Kidney (tissue), 14 donors: ENCODE results near the gene CFDP1. TPM values are rescaled to one million over a fixed set of nuclear protein-coding genes. Genes with fewer than 3 reads are reported as not detected.
"Not testable (repeated sequence)": the region's sequence is repeated elsewhere in the genome, so short reads cannot be mapped to it uniquely, and the experiment has no call there.

Experiments
- DNase-seq, 5 donors: peaks; one replicate each; pipeline ENCODE4 v3.0.0-alpha.2; 2013 to 2020
- FAIRE-seq: peaks from 2 replicates; lab custom pipeline; 2012; peaks lifted over from hg19 to GRCh38; lab: Jason Lieb, UNC
- H3K27ac ChIP-seq, 2 donors: one replicate each; pipeline ENCODE4 v1.7.0; 2013; ENCODE audit warnings: low read depth in 2 of 2, low read length in 2 of 2, inconsistent platforms in 1 of 2
- H3K27me3 ChIP-seq: one replicate; pipeline ENCODE4 v1.7.1; 2013; ENCODE audit warnings: low read length, inconsistent platforms; ENCODE audit not compliant: control insufficient read depth, insufficient read depth
- H3K36me3 ChIP-seq, 3 donors: one replicate each; pipeline versions ENCODE4 v1.7.0 to v1.7.1; 2013; ENCODE audit warnings: low read length in 3 of 3, control low read depth in 1 of 3, inconsistent platforms in 1 of 3; ENCODE audit not compliant: insufficient read depth in 3 of 3, control insufficient read depth in 2 of 3
- H3K4me1 ChIP-seq, 3 donors: one replicate each; pipeline versions ENCODE4 v1.7.0 to v1.7.1; 2013; ENCODE audit warnings: low read length in 3 of 3, inconsistent platforms in 1 of 3, low read depth in 1 of 3; ENCODE audit not compliant: control insufficient read depth in 2 of 3, insufficient read depth in 2 of 3
- H3K4me3 ChIP-seq, 3 donors: one replicate each; pipeline versions ENCODE4 v1.7.0 to v1.8.1; 2013; ENCODE audit warnings: low read length in 3 of 3, control low read depth in 1 of 3, inconsistent platforms in 1 of 3
- H3K9ac ChIP-seq, 3 donors: one replicate each; pipeline versions ENCODE4 v1.7.0 to v1.7.1; 2013; ENCODE audit warnings: low read length in 3 of 3, control low read depth in 1 of 3, inconsistent platforms in 1 of 3
- H3K9me3 ChIP-seq, 3 donors: one replicate each; pipeline versions ENCODE4 v1.7.0 to v1.7.1; 2013; ENCODE audit warnings: low read length in 3 of 3, control low read depth in 1 of 3, inconsistent platforms in 1 of 3; ENCODE audit not compliant: control insufficient read depth in 2 of 3, insufficient read depth in 1 of 3
- intact Hi-C: fragments of 100-400 bp; cut with DNase I; formaldehyde crosslinking; loops from one replicate; pipeline ENCODE4 v1.11.1; 2022
- polyA plus RNA-seq: library from polyadenylated mRNA; stranded (reverse); fragments of 350-450 nt; fragmentation: Illumina TruSeq; extraction: RNeasy Lipid Tissue Mini Kit (QIAGEN cat#74804); gene quantifications from one replicate; pipeline ENCODE4 v1.2.3, GENCODE V29; 2014; ENCODE audit warnings: low read depth, low replicate concordance; ENCODE audit not compliant: insufficient read depth
- total RNA-seq: library from RNA; stranded (reverse); fragmentation: NEBNext Ultra II Directional; extraction: Animal tissue kit (Norgen Biotek cat#: 25700); gene quantifications from one replicate; pipeline ENCODE4 v1.2.1, GENCODE V29; 2021
- TF ChIP-seq, protein P1 (sequence below): IDR thresholded peaks from 3 replicates; pipeline ENCODE4 v1.5.1; 2012; ENCODE audit warnings: mild to moderate bottlenecking, moderate library complexity, borderline replicate concordance; ENCODE audit not compliant: insufficient read depth; ENCODE audit errors: extremely low read depth
- donor health status: control.
- donor health status: control.
- donor health status: control.
- donor health status: control.
- donor health status: control.
- donor health status: DM: yes; HTN: yes; CAD: no.
- donor health status: Normal renal cell carcinoma (clear cell type).

CFDP1 gene
- total and polyA plus RNA-seq, 2 donors from 2014 or later, result 53.5 to 148 TPM

DNA sequence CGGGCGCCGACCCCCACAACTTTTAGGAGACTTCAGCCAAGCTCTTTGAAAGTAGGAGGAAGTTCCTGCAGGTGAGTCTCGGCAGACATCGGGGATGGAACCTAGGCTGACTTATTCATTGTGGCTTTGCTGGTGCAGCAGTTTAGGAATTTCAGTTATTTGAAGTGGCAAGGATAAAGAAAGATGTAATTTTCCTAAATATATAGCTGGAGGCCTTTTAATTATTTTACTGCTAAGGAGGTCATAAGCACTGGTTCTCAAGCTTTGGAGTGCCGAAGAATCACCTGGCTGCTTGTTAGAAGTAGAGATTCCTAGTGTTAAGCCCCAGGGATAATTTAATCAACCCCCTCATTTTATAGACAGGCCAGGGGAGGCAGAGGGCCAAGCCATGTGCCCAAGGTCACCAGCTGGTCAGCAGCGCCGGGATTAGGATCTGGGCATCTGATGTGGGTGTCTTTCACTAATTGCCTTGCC is 152.9 kb downstream of the CFDP1 start:
- intact Hi-C loops, result no loop called here
- DNase-seq (no peak), FAIRE-seq (no peak)
- Histone ChIP-seq H3K27me3 (no peaks in the 10 kb centered on the region), H3K9ac (no peak overlapping the region), H3K27ac (no peak overlapping the region), H3K4me1 (no peaks in the 10 kb centered on the region), H3K4me3 (no peak overlapping the region), H3K9me3 (no peaks in the 10 kb centered on the region), H3K36me3 (no peaks in the 10 kb centered on the region)
- TF ChIP-seq, protein P1, sequence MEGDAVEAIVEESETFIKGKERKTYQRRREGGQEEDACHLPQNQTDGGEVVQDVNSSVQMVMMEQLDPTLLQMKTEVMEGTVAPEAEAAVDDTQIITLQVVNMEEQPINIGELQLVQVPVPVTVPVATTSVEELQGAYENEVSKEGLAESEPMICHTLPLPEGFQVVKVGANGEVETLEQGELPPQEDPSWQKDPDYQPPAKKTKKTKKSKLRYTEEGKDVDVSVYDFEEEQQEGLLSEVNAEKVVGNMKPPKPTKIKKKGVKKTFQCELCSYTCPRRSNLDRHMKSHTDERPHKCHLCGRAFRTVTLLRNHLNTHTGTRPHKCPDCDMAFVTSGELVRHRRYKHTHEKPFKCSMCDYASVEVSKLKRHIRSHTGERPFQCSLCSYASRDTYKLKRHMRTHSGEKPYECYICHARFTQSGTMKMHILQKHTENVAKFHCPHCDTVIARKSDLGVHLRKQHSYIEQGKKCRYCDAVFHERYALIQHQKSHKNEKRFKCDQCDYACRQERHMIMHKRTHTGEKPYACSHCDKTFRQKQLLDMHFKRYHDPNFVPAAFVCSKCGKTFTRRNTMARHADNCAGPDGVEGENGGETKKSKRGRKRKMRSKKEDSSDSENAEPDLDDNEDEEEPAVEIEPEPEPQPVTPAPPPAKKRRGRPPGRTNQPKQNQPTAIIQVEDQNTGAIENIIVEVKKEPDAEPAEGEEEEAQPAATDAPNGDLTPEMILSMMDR, result no peak

DNA sequence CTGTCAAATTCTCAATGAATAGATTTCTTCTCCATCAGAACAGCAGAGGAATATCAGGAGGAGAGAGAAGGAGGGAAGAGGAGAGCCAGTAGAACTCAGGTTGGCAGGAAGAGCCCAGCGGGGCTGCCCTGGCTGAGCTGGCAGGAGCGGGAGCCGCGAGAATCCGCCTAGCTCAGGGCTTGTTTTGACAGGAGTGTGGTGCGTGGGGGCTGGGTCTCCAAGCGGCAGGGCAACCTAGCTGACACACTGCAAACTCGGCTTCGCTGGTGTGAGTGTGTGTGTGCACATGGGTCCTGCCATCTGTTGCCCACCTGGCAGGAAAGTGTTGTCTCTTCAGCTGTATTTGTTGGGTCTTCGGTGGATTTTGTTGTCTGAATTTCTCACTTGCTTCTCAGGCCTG is 154.0 kb downstream of the CFDP1 start:
- Histone ChIP-seq H3K36me3 (no peaks in the 10 kb centered on the region), H3K9me3 (no peaks in the 10 kb centered on the region), H3K9ac (no peak overlapping the region), H3K4me1 (no peaks in the 10 kb centered on the region), H3K27me3 (no peaks in the 10 kb centered on the region), H3K27ac (no peak overlapping the region), H3K4me3 (no peak overlapping the region)
- no peak for FAIRE-seq
- peak in 4 of 5 donors; percentile 53 to 77 (median 67) for DNase-seq
- TF ChIP-seq, protein P1, result no peak
- intact Hi-C loops, result no loop called here

DNA sequence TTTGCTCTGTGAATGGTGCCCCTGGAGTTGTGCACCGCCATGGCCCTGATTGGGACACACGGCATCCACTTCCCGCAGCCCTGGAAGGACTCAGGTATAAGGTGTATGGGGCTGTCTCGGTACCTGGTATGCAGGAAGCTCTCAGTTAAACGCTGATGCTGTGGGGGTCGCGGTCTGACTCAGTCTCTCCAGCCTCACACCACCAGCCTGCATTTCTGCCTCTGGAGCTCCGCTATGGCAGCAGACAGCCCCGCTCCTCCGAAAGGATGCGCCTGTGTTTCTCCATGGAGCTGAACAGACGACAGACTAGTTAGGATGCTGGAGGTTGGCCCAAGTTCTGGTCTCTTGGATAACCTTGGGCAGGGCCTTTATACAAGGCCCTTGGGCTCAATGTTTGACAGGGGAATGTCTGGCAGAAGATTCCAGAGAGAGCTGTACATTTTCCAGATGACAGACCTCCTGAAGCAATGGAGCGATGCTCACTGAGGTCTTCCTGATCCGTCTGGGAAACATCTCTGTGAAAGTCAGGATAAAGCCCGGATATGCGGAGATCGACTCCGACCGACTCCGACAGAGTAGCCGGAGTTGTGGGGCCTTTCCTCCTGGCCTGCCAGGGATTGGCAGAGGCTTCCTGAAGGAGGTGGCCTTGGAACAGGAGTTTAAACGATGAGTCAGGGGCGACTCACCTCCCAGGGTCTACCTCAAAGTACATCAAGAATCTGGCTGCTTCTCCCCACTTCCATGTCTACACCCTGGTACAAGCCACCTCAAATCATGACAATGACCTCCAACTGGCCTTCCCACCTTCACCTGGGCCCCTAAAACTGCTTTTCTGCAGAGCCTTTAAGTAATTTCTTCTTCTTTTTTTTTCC is 160.0 kb downstream of the CFDP1 start:
- no peaks in the 10 kb centered on the region for H3K27me3 ChIP-seq
- H3K36me3 ChIP-seq, result no peaks in the 10 kb centered on the region
- H3K4me1 ChIP-seq, result no peaks in the 10 kb centered on the region
- DNase-seq (peak in 1 of 5 donors; percentile 57), FAIRE-seq (no peak)
- no peak overlapping the region for H3K27ac ChIP-seq
- no peak overlapping the region for H3K4me3 ChIP-seq
- TF ChIP-seq, protein P1, result no peak
- H3K9me3 ChIP-seq, result no peaks in the 10 kb centered on the region
- no peak overlapping the region for H3K9ac ChIP-seq
- intact Hi-C loops, result no loop called here

DNA sequence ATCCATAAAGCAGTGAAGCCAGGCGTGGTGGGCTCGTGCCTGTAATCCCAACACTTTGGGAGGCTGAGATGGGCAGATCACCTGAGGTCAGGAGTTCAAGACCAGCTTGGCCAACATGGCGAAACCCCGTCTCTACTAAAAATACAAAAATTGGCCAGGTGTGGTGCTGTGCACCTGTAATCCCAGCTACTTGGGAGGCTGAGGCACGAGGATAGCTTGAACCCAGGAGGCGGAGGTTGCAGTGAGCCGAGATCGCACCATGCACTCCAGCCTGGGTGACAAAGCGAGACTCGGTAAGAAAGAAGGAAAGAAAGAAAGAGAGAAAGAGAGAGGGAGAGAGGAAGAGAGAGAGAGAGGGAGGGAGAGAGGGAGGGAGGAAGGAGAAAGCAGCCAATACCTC is 160.7 kb downstream of the CFDP1 start:
- H3K36me3 ChIP-seq, H3K4me3 ChIP-seq, H3K4me1 ChIP-seq, H3K27ac ChIP-seq, H3K9ac ChIP-seq, H3K27me3 ChIP-seq, intact Hi-C loops, DNase-seq, FAIRE-seq, H3K9me3 ChIP-seq: not testable (repeated sequence)
